T-cell (primary cell): ENCODE measurements around the gene HAO1. TPM values are rescaled to one million over a fixed set of nuclear protein-coding genes. Genes with fewer than 3 reads are reported as not detected.
"Not testable (repeated sequence)": the region's sequence is repeated elsewhere in the genome, so short reads cannot be mapped to it uniquely, and the experiment has no call there.

Source experiments
- ATAC-seq, 4 experiments: fragments of 200-7000 bp in 3 of 4; fragments of 150-1000 bp in 1 of 4; cut with Tn5 transposase; replicated peaks in 1 of 4; 1 replicate in 3 of 4; 2 replicates in 1 of 4; pipeline ENCODE4 v1.10.0; 2021; ENCODE audit warnings: moderate library complexity in 3 of 4, mild to moderate bottlenecking in 2 of 4, moderate number of reproducible peaks in 1 of 4
- CTCF ChIA-PET, 2 donors: fragments of 300-600 bp; sonication (Branson Sonifier 250); formaldehyde crosslinking; loops; one replicate each; lab custom pipeline; 2022; ENCODE audit warnings: antibody characterized with exemption in 2 of 2; lab: Charles Lee
- POLR2A ChIA-PET, 2 donors: fragments of 300-600 bp; sonication (Branson Sonifier 250); formaldehyde crosslinking; loops; one replicate each; lab custom pipeline; 2022; ENCODE audit warnings: antibody characterized with exemption in 2 of 2; lab: Charles Lee
- DNase-seq, 35 experiments: peaks; one replicate each; pipeline versions ENCODE4 v3.0.0 to v3.0.0-alpha.2; 2013 to 2023
- H3K27ac ChIP-seq: one replicate; pipeline ENCODE4 v1.5.1; 2013; ENCODE audit warnings: low read length
- H3K27me3 ChIP-seq, 2 experiments: replicated peaks in 1 of 2; 1 replicate in 1 of 2; 2 replicates in 1 of 2; pipeline versions ENCODE4 v1.6.1 to v1.7.0; 2013; ENCODE audit warnings: low read length in 1 of 2, mixed read lengths in 1 of 2; ENCODE audit not compliant: control insufficient read depth in 2 of 2, insufficient read depth in 2 of 2; ENCODE audit errors: extremely low read depth in 1 of 2
- H3K36me3 ChIP-seq, 2 donors: 1 replicate in 1 of 2; 2 replicates in 1 of 2; pipeline versions ENCODE4 v1.6.1 to v1.7.0; 2013; ENCODE audit warnings: low read length in 1 of 2; ENCODE audit not compliant: control insufficient read depth in 2 of 2, insufficient read depth in 1 of 2; ENCODE audit errors: extremely low read depth in 1 of 2
- H3K4me1 ChIP-seq, 2 experiments: 1 replicate in 1 of 2; 2 replicates in 1 of 2; pipeline versions ENCODE4 v1.6.1 to v1.7.0; 2013; ENCODE audit warnings: low read length in 2 of 2, mixed read lengths in 1 of 2; ENCODE audit not compliant: insufficient read depth in 2 of 2, control insufficient read depth in 1 of 2; ENCODE audit errors: extremely low read depth in 1 of 2
- H3K4me3 ChIP-seq, 2 donors: 1 replicate in 1 of 2; 2 replicates in 1 of 2; pipeline versions ENCODE4 v1.5.1 to v1.7.0; 2013; ENCODE audit warnings: mild to moderate bottlenecking in 2 of 2, low read length in 1 of 2, moderate library complexity in 1 of 2; ENCODE audit not compliant: control insufficient read depth in 1 of 2; ENCODE audit errors: extremely low read depth in 1 of 2
- H3K9me3 ChIP-seq: 2 replicates; pipeline ENCODE4 v1.7.0; 2013
- H3K27ac Mint-ChIP-seq, 2 donors: one replicate each; pipeline ENCODE4 v1.8.0; 2020 to 2021; ENCODE audit warnings: mild to moderate bottlenecking in 2 of 2, mixed read lengths in 2 of 2
- H3K27me3 Mint-ChIP-seq, 2 donors: one replicate each; pipeline ENCODE4 v1.8.0; 2021 to 2022; ENCODE audit warnings: mixed read lengths in 2 of 2
- H3K36me3 Mint-ChIP-seq: one replicate; pipeline ENCODE4 v1.8.0; 2021; ENCODE audit warnings: mixed read lengths
- H3K4me1 Mint-ChIP-seq, 3 donors: one replicate each; pipeline ENCODE4 v1.8.0; 2020 to 2022; ENCODE audit warnings: mixed read lengths in 3 of 3, mild to moderate bottlenecking in 1 of 3
- H3K4me3 Mint-ChIP-seq, 3 donors: one replicate each; pipeline ENCODE4 v1.8.0; 2020 to 2022; ENCODE audit warnings: mild to moderate bottlenecking in 3 of 3, mixed read lengths in 3 of 3, moderate library complexity in 3 of 3
- H3K9me3 Mint-ChIP-seq, 3 donors: one replicate each; pipeline ENCODE4 v1.8.0; 2020 to 2022; ENCODE audit warnings: mixed read lengths in 3 of 3
- WGBS: methylation state at CpG from one replicate; pipeline ENCODE4 v1.1.5; 2013; ENCODE audit warnings: missing lambda C conversion rate; ENCODE audit not compliant: insufficient coverage; 5-methylcytosine and 5-hydroxymethylcytosine counted together
- total RNA-seq, 35 experiments: library from RNA in 6 of 35; stranded (reverse) in 6 of 35; fragments of 120-200 nt in 1 of 35; gene quantifications; one replicate each; pipeline versions ENCODE4 v1.2.1 to v1.2.4 and lab custom pipeline; 2013 to 2026

The HAO1 gene
- total RNA-seq, 5 donors from 2014 or later (not counting 1 experiment from before 2014, with no cell fraction given) = not detected

DNA sequence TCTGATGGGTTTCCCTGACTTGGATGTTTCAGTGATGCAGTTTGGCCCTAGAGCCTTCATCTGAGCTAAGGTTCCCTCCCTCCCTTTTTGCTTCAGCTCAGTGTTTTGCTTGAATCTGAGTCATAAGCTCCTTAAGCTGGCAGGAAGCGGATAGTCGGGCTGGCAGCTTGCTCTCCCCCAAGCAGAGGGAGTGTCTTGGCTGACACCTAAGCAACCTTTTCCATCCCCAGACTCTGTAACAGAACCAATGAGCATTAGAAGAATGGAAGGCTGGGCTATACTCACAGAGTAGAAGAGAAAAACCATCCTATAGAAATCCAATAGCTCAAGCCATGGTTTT is 98.3 kb downstream of the HAO1 start:
- DNase-seq (no peak), ATAC-seq (no peak)
- no peak overlapping the region for H3K27ac ChIP-seq
- no peaks in the 10 kb centered on the region for H3K4me1 ChIP-seq
- Mint-ChIP-seq H3K27ac (no peak overlapping the region), H3K36me3 (no peaks in the 10 kb centered on the region), H3K9me3 (no peaks in the 10 kb centered on the region), H3K27me3 (peaks cover 0 to 5% of the 10 kb centered on the region in 2 donors), H3K4me3 (no peak overlapping the region), H3K4me1 (no peaks in the 10 kb centered on the region)
- H3K9me3 ChIP-seq = no peaks in the 10 kb centered on the region
- H3K4me3 ChIP-seq = no peak overlapping the region
- CTCF ChIA-PET = interaction anchor here in 1 of 2 donors (0.6 kb wide), 1 partner anchor 10 kb away, joined by 4 read pairs; no protein-coding TSS in a partner anchor
- H3K27me3 ChIP-seq = no peaks in the 10 kb centered on the region
- WGBS = no CpG with 5 or more reads among the region's 2 CpGs
- POLR2A ChIA-PET = no interaction called here
- no peaks in the 10 kb centered on the region for H3K36me3 ChIP-seq

GRCh38 chr20:7841291-7841970 is 98.8 kb downstream of the HAO1 start:
- CTCF ChIA-PET = interaction anchor here in 1 of 2 donors (0.6 kb wide), 1 partner anchor 10 kb away, joined by 4 read pairs; no protein-coding TSS in a partner anchor

DNA sequence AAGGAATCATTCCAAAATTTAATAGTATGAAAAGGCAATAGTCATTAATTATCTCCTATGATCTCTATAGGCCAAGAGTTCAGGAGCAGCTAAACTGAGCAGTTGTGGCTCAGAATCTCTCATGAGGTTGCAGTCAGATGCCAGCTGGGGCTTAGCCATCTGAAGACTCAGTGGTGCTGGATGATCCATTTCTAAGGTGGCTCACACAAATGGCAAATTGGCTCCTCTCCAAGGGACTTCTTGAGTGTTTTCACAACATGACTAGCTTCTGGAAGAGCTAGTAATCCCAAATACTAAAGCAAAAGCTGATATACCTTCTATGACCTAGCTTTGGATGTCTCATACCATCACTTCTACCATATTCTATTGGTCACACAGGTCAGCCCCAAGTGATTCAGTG is 104.2 kb downstream of the HAO1 start:
- ATAC-seq (no peak), DNase-seq (no peak)
- Mint-ChIP-seq H3K4me3 (no peak overlapping the region), H3K4me1 (no peaks in the 10 kb centered on the region), H3K9me3 (peaks cover 4 to 11% (median 10%) of the 10 kb centered on the region in 3 donors), H3K27ac (no peak overlapping the region), H3K36me3 (no peaks in the 10 kb centered on the region), H3K27me3 (peaks cover 0 to 2% of the 10 kb centered on the region in 2 donors)
- H3K4me3 ChIP-seq = no peak overlapping the region
- CTCF ChIA-PET = no interaction called here
- no peaks in the 10 kb centered on the region for H3K4me1 ChIP-seq
- H3K9me3 ChIP-seq = no peaks in the 10 kb centered on the region
- H3K36me3 ChIP-seq = no peaks in the 10 kb centered on the region
- H3K27ac ChIP-seq = no peak overlapping the region
- POLR2A ChIA-PET = no interaction called here
- no peaks in the 10 kb centered on the region for H3K27me3 ChIP-seq

More at GRCh38 chr20:7841291-7841970, 98.8 kb downstream of the HAO1 start:
- H3K4me1 Mint-ChIP-seq = no peaks in the 10 kb centered on the region
- Histone ChIP-seq H3K27ac (no peak overlapping the region), H3K9me3 (no peaks in the 10 kb centered on the region), H3K4me1 (no peaks in the 10 kb centered on the region), H3K4me3 (no peak overlapping the region), H3K27me3 (no peaks in the 10 kb centered on the region), H3K36me3 (no peaks in the 10 kb centered on the region)
- H3K27me3 Mint-ChIP-seq = peaks cover 0 to 5% of the 10 kb centered on the region in 2 donors
- no CpG with 5 or more reads among the region's 2 CpGs for WGBS
- H3K9me3 Mint-ChIP-seq = no peaks in the 10 kb centered on the region
- no peak overlapping the region for H3K4me3 Mint-ChIP-seq
- no peaks in the 10 kb centered on the region for H3K36me3 Mint-ChIP-seq
- ATAC-seq (no peak), DNase-seq (no peak)
- POLR2A ChIA-PET = no interaction called here
- no peak overlapping the region for H3K27ac Mint-ChIP-seq

GRCh38 chr20:7834441-7834840 is 105.8 kb downstream of the HAO1 start:
- H3K4me1 ChIP-seq, H3K27me3 ChIP-seq, H3K27ac Mint-ChIP-seq, H3K9me3 ChIP-seq, ATAC-seq, H3K4me3 Mint-ChIP-seq, H3K27me3 Mint-ChIP-seq, H3K4me3 ChIP-seq, H3K36me3 ChIP-seq, H3K36me3 Mint-ChIP-seq, CTCF ChIA-PET, H3K4me1 Mint-ChIP-seq, H3K27ac ChIP-seq, DNase-seq: not testable (repeated sequence)
- POLR2A ChIA-PET = interaction anchor here in 1 of 2 donors (0.7 kb wide), 1 partner anchor 1306 kb away, joined by 3 read pairs; no protein-coding TSS in a partner anchor
- 57% methylated on average over 5 of the region's 7 CpGs for WGBS
- H3K9me3 Mint-ChIP-seq = peaks cover 4 to 11% (median 10%) of the 10 kb centered on the region in 3 donors

Other genes with a start within 250 kb of the HAO1 start
- gene TMX4, start 79.3 kb upstream of the HAO1 start, total RNA-seq = 10 to 100 TPM; 44.2 to 69.7 (median 53.3) TPM
- 10 to 100 TPM in 2 of 5 donors, 1 to 10 TPM in 3; 3.3 to 15.1 (median 7.4) TPM for gene PLCB1, start 191.8 kb upstream of the HAO1 start, total RNA-seq